Stimulated activated CD4-positive, alpha-beta T cell treated with anti-CD3 and anti-CD28 coated beads, TNF-alpha, amount 100 ng/mL, for 4 hours (primary cell): ENCODE results near the gene B9D2.

Experiments used
- DNase-seq, 3 experiments: peaks; one replicate each; pipeline ENCODE4 v3.0.0-alpha.2; 2020; ENCODE audit warnings: low read depth in 3 of 3

B9D2 gene

GRCh38 chr19:41327576-41328156 is 36.3 kb downstream of the B9D2 start:
- peak; percentile 64 to 79 (median 67) for DNase-seq

GRCh38 chr19:41327076-41327575 is 36.8 kb downstream of the B9D2 start:
- no peak for DNase-seq

GRCh38 chr19:41325947-41326706 is 37.8 kb downstream of the B9D2 start:
- no peak for DNase-seq

GRCh38 chr19:41325640-41325946 is 38.4 kb downstream of the B9D2 start:
- DNase-seq, result no peak

- no peak for DNase-seq
Measured at GRCh38 chr19:41324921-41325639, 38.9 kb downstream of the B9D2 start.

- DNase-seq, result no peak
Measured at GRCh38 chr19:41324231-41324702, 39.7 kb downstream of the B9D2 start.

- no peak for DNase-seq
Measured at GRCh38 chr19:41323430-41324125, 40.4 kb downstream of the B9D2 start.

GRCh38 chr19:41323023-41323422 is 40.9 kb downstream of the B9D2 start:
- no peak for DNase-seq

- DNase-seq, result no peak
Measured at GRCh38 chr19:41322451-41322850, 41.5 kb downstream of the B9D2 start.

- no peak for DNase-seq
Measured at GRCh38 chr19:41321600-41322270, 42.2 kb downstream of the B9D2 start.

- no peak for DNase-seq
Measured at GRCh38 chr19:41321204-41321599, 42.7 kb downstream of the B9D2 start.

GRCh38 chr19:41320568-41320967 is 43.4 kb downstream of the B9D2 start:
- DNase-seq, result no peak

GRCh38 chr19:41320185-41320518 is 43.8 kb downstream of the B9D2 start:
- no peak for DNase-seq

GRCh38 chr19:41319500-41320184 is 44.3 kb downstream of the B9D2 start:
- no peak for DNase-seq

GRCh38 chr19:41318696-41319499 is 45.1 kb downstream of the B9D2 start:
- no peak for DNase-seq

- no peak for DNase-seq
Measured at GRCh38 chr19:41316306-41316920, 47.5 kb downstream of the B9D2 start.

- DNase-seq, result no peak
Measured at GRCh38 chr19:41311613-41312012, 52.3 kb downstream of the B9D2 start.

GRCh38 chr19:41311072-41311471 is 52.9 kb downstream of the B9D2 start:
- DNase-seq, result no peak

GRCh38 chr19:41310033-41310831 is 53.7 kb downstream of the B9D2 start, which contains the start of gene CCDC97:
CCDC97 (plus strand) TSS chr19:41310172; CDS start chr19:41310311, 139 bp downstream.
- peak; percentile 82 to 85 (median 85) for DNase-seq
